Neuronal stem cell (in vitro differentiated cells): ENCODE measurements around the gene NECTIN1.

ENCODE experiments used
- DNase-seq: peaks from one replicate; pipeline ENCODE4 v3.0.0-alpha.2; 2013; ENCODE audit warnings: low spot score
- H2AFZ ChIP-seq: one replicate; pipeline ENCODE4 v1.6.1; 2013; ENCODE audit warnings: mild to moderate bottlenecking, low read length, inconsistent platforms
- H2AK5ac ChIP-seq: 2 replicates; pipeline ENCODE4 v1.6.1; 2013; ENCODE audit warnings: low read depth, mild to moderate bottlenecking, inconsistent platforms, low read length, moderate library complexity, mixed read lengths
- H2BK120ac ChIP-seq: 2 replicates; pipeline ENCODE4 v1.6.1; 2013; ENCODE audit warnings: low read depth, mild to moderate bottlenecking, inconsistent platforms, low read length, moderate library complexity, mixed read lengths
- H2BK12ac ChIP-seq: one replicate; pipeline ENCODE4 v1.6.1; 2013; ENCODE audit warnings: low read length, inconsistent platforms
- H2BK15ac ChIP-seq: 2 replicates; pipeline ENCODE4 v1.6.1; 2013; ENCODE audit warnings: mild to moderate bottlenecking, low read length, inconsistent platforms, mixed read lengths
- H2BK5ac ChIP-seq: one replicate; pipeline ENCODE4 v1.6.1; 2013; ENCODE audit warnings: inconsistent platforms, mild to moderate bottlenecking, low read length, moderate library complexity
- H3K14ac ChIP-seq: one replicate; pipeline ENCODE4 v1.6.1; 2013; ENCODE audit warnings: low read length, inconsistent platforms
- H3K18ac ChIP-seq: 2 replicates; pipeline ENCODE4 v1.6.1; 2013; ENCODE audit warnings: low read length, inconsistent platforms
- H3K23ac ChIP-seq: 2 replicates; pipeline ENCODE4 v1.6.1; 2013; ENCODE audit warnings: low read depth, mild to moderate bottlenecking, mixed read lengths, low read length, inconsistent platforms; ENCODE audit not compliant: poor library complexity
- H3K27ac ChIP-seq: replicated peaks from 3 replicates; pipeline ENCODE4 v1.5.1; 2013; ENCODE audit warnings: low read length, inconsistent platforms
- H3K27me3 ChIP-seq, 3 experiments: 2 replicates each; pipeline ENCODE4 v1.6.1; 2013; ENCODE audit warnings: low read length in 3 of 3, mild to moderate bottlenecking in 2 of 3, inconsistent platforms in 1 of 3, low read depth in 1 of 3, mixed read lengths in 1 of 3, moderate library complexity in 1 of 3; ENCODE audit not compliant: control insufficient read depth in 3 of 3, insufficient read depth in 3 of 3
- H3K36me3 ChIP-seq, 2 donors: replicated peaks in 1 of 2; 2 replicates each; pipeline ENCODE4 v1.6.1; 2013; ENCODE audit warnings: low read length in 2 of 2; ENCODE audit not compliant: control insufficient read depth in 2 of 2, insufficient read depth in 2 of 2
- H3K4ac ChIP-seq: 2 replicates; pipeline ENCODE4 v1.6.1; 2013; ENCODE audit warnings: inconsistent platforms, mild to moderate bottlenecking, low read length, moderate library complexity
- H3K4me1 ChIP-seq, 2 donors: 1 replicate in 1 of 2; 2 replicates in 1 of 2; pipeline ENCODE4 v1.6.1; 2013; ENCODE audit warnings: low read length in 2 of 2, low read depth in 1 of 2; ENCODE audit not compliant: control insufficient read depth in 2 of 2, insufficient read depth in 1 of 2
- H3K4me2 ChIP-seq: one replicate; pipeline ENCODE4 v1.6.1; 2013; ENCODE audit warnings: mild to moderate bottlenecking, low read length, inconsistent platforms; ENCODE audit not compliant: insufficient read depth, poor library complexity, severe bottlenecking
- H3K4me3 ChIP-seq, 2 donors: 2 replicates each; pipeline ENCODE4 v1.5.1; 2013; ENCODE audit warnings: low read length in 2 of 2, mild to moderate bottlenecking in 2 of 2, inconsistent platforms in 1 of 2, moderate library complexity in 1 of 2
- H3K79me1 ChIP-seq: one replicate; pipeline ENCODE4 v1.6.1; 2013; ENCODE audit warnings: low read depth, mild to moderate bottlenecking, inconsistent platforms, low read length, moderate library complexity
- H3K9ac ChIP-seq: one replicate; pipeline ENCODE4 v1.6.1; 2013; ENCODE audit warnings: mild to moderate bottlenecking, low read depth, low read length, inconsistent platforms; ENCODE audit not compliant: poor library complexity
- H3K9me3 ChIP-seq, 2 donors: replicated peaks in 1 of 2; 2 replicates each; pipeline versions ENCODE3 to v1.6.1; 2013; ENCODE audit warnings: low read length in 2 of 2, mild to moderate bottlenecking in 2 of 2, inconsistent platforms in 1 of 2, low read depth in 1 of 2, mixed read lengths in 1 of 2, moderate library complexity in 1 of 2; ENCODE audit not compliant: control insufficient read depth in 2 of 2, insufficient read depth in 1 of 2
- H4K8ac ChIP-seq: one replicate; pipeline ENCODE4 v1.6.1; 2013; ENCODE audit warnings: low read depth, mild to moderate bottlenecking, inconsistent platforms, low read length, moderate library complexity
- H4K91ac ChIP-seq: one replicate; pipeline ENCODE4 v1.6.1; 2013; ENCODE audit warnings: low read length, low read depth, mild to moderate bottlenecking, inconsistent platforms; ENCODE audit not compliant: poor library complexity
- WGBS, 2 donors: extraction: QIAGEN DNeasy Blood & Tissue Kit; methylation state at CpG; one replicate each; pipeline ENCODE4 v1.1.7; 2013; ENCODE audit warnings: missing lambda C conversion rate in 2 of 2, mixed read lengths in 1 of 2; ENCODE audit not compliant: insufficient read length in 2 of 2, insufficient replicate concordance in 1 of 2; ENCODE audit errors: extremely low coverage in 2 of 2; 5-methylcytosine and 5-hydroxymethylcytosine counted together

Gene NECTIN1

DNA sequence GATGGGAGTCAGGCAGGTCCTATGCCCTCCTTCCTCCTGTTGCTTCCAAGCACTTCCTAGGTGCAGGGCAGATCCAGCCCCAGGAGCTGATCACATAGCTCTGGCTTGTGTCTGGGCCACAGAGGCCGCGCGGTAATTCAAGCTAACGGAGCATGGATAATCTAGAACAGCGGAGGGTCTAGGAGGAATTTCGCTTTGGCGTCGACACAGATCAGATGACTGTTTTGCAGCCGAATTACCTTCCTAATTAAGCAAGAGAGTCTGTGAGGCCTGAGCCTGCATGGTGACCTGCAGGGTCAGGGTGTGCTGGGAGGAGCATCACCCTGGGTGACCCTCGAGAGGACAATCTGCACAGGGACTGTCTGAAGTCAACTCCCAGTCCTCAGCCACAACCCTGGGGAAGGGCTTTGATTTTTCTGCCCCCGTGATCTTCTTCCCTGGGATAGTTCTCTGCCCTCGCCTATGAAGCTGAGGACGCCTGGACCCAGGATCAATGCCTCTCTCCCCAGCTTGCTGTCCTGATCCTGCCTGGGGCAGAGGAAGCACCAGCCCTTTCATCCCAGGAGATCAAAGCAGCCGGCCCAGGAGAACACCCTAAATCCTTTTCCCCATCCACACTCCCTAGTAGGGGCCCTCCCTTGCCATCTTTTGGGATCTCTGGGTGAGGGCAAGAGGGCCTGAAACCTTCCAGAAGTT lies 11.0 kb downstream of the NECTIN1 start:
- no peak overlapping the region for H2BK120ac ChIP-seq
- H3K79me1 ChIP-seq = peaks cover 43% of the 10 kb centered on the region
- H3K4me3 ChIP-seq = no peak overlapping the region
- peaks cover 0 to 6% of the 10 kb centered on the region in 2 donors for H3K36me3 ChIP-seq
- no peak overlapping the region for H2BK15ac ChIP-seq
- no peak overlapping the region for H3K4ac ChIP-seq
- peak; percentile 82 for DNase-seq
- H2AK5ac ChIP-seq = peak overlapping the region; percentile 85
- no peak overlapping the region for H3K14ac ChIP-seq
- H2AFZ ChIP-seq = peak overlapping the region; percentile 42
- no peak overlapping the region for H4K91ac ChIP-seq
- H3K4me1 ChIP-seq = peaks cover 24 to 68% of the 10 kb centered on the region in 2 donors
- no peak overlapping the region for H3K9ac ChIP-seq
- H4K8ac ChIP-seq = no peak overlapping the region
- H3K18ac ChIP-seq = peak overlapping the region; percentile 89
- H2BK12ac ChIP-seq = no peak overlapping the region
- no peaks in the 10 kb centered on the region for H3K9me3 ChIP-seq
- H2BK5ac ChIP-seq = peak overlapping the region; percentile 8
- no CpG with 5 or more reads among the region's 14 CpGs for WGBS, 2 donors
- peak overlapping the region; percentile 75 for H3K27ac ChIP-seq
- H3K27me3 ChIP-seq = no peaks in the 10 kb centered on the region
- H3K4me2 ChIP-seq = peak overlapping the region; percentile 13
- H3K23ac ChIP-seq = no peak overlapping the region

GRCh38 chr11:119716582-119717498 lies 12.2 kb downstream of the NECTIN1 start:
- DNase-seq = no peak
- Histone ChIP-seq H3K14ac (no peak overlapping the region), H2AK5ac (peak overlapping the region; percentile 85), H3K27ac (no peak overlapping the region), H3K23ac (no peak overlapping the region), H3K27me3 (no peaks in the 10 kb centered on the region), H3K4me3 (no peak overlapping the region), H2BK15ac (peak overlapping the region; percentile 96), H4K8ac (no peak overlapping the region), H3K36me3 (peaks cover 0 to 6% of the 10 kb centered on the region in 2 donors), H3K4me1 (peaks cover 24 to 66% of the 10 kb centered on the region in 2 donors), H2BK120ac (peak overlapping the region; percentile 77), H2BK5ac (peak overlapping the region; percentile 8), H3K18ac (peak overlapping the region; percentile 93), H4K91ac (peak overlapping the region; percentile 50), H3K79me1 (peaks cover 45% of the 10 kb centered on the region), H3K9me3 (no peaks in the 10 kb centered on the region), H2BK12ac (no peak overlapping the region), H3K4ac (peak overlapping the region; percentile 26), H3K4me2 (no peak overlapping the region), H3K9ac (peak overlapping the region; percentile 38), H2AFZ (no peak overlapping the region)
- WGBS, 2 donors = no CpG with 5 or more reads among the region's 30 CpGs

GRCh38 chr11:119714590-119714989 lies 14.4 kb downstream of the NECTIN1 start:
- peak overlapping the region; percentile 59 for H3K23ac ChIP-seq
- H3K36me3 ChIP-seq = no peaks in the 10 kb centered on the region
- H2BK5ac ChIP-seq = peak overlapping the region; percentile 54
- no peak overlapping the region for H2AFZ ChIP-seq
- no peak overlapping the region for H4K8ac ChIP-seq
- no CpG with 5 or more reads among the region's 6 CpGs for WGBS, 2 donors
- peak overlapping the region in 1 of 2 donors; percentile 25 for H3K4me3 ChIP-seq
- no peak overlapping the region for H2BK120ac ChIP-seq
- no peak for DNase-seq
- H3K18ac ChIP-seq = peak overlapping the region; percentile 78
- H3K4me2 ChIP-seq = no peak overlapping the region
- H3K9me3 ChIP-seq = no peaks in the 10 kb centered on the region
- H2BK15ac ChIP-seq = no peak overlapping the region
- H4K91ac ChIP-seq = no peak overlapping the region
- H3K27me3 ChIP-seq = no peaks in the 10 kb centered on the region
- peak overlapping the region; percentile 51 for H3K14ac ChIP-seq
- no peak overlapping the region for H3K27ac ChIP-seq
- peak overlapping the region; percentile 26 for H3K9ac ChIP-seq
- peaks cover 33 to 63% of the 10 kb centered on the region in 2 donors for H3K4me1 ChIP-seq
- H3K4ac ChIP-seq = no peak overlapping the region
- H3K79me1 ChIP-seq = peaks cover 38% of the 10 kb centered on the region
- peak overlapping the region; percentile 68 for H2BK12ac ChIP-seq
- peak overlapping the region; percentile 88 for H2AK5ac ChIP-seq

DNA sequence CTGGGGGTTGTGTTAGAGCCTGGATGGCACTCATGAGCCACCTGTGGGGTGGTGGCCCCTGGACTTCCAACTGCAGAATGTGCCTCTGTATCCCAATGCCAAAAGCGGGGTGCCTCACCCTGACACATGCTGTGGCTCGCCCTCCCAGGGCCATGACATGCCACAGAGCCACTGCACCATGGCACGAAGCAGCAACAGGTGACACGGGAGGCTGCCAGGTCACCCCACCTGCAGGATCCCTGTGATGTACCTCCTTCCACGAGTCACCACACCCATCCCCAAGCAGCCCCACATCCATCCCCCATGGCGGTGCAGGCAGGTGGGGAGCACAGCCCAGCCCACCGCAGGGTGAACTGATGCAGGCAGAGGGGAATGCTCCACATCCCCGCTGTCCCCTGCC lies 14.8 kb downstream of the NECTIN1 start:
- H3K27ac ChIP-seq = no peak overlapping the region
- peaks cover 35 to 64% of the 10 kb centered on the region in 2 donors for H3K4me1 ChIP-seq
- no peaks in the 10 kb centered on the region for H3K9me3 ChIP-seq
- peak overlapping the region; percentile 88 for H2AK5ac ChIP-seq
- H3K23ac ChIP-seq = peak overlapping the region; percentile 59
- DNase-seq = no peak
- H2BK15ac ChIP-seq = peak overlapping the region; percentile 54
- H3K36me3 ChIP-seq = no peaks in the 10 kb centered on the region
- H4K91ac ChIP-seq = no peak overlapping the region
- no peak overlapping the region for H3K4me2 ChIP-seq
- H3K4me3 ChIP-seq = peak overlapping the region in 1 of 2 donors; percentile 25
- no peak overlapping the region for H4K8ac ChIP-seq
- H2AFZ ChIP-seq = no peak overlapping the region
- no peak overlapping the region for H3K4ac ChIP-seq
- H2BK12ac ChIP-seq = peak overlapping the region; percentile 68
- H3K27me3 ChIP-seq = no peaks in the 10 kb centered on the region
- peak overlapping the region; percentile 78 for H3K18ac ChIP-seq
- no CpG with 5 or more reads among the region's 8 CpGs for WGBS, 2 donors
- peak overlapping the region; percentile 51 for H3K14ac ChIP-seq
- H2BK5ac ChIP-seq = no peak overlapping the region
- H2BK120ac ChIP-seq = no peak overlapping the region
- peaks cover 36% of the 10 kb centered on the region for H3K79me1 ChIP-seq
- H3K9ac ChIP-seq = peak overlapping the region; percentile 26
